Uterus (tissue), 4 donors: ENCODE results near the gene CRISPLD2. TPM values are rescaled to one million over a fixed set of nuclear protein-coding genes. Genes with fewer than 3 reads are reported as not detected.

Source experiments
- DNase-seq, 2 donors: peaks; one replicate each; pipeline ENCODE4 v3.0.0-alpha.2; 2019 to 2020
- H3K27ac ChIP-seq, 2 donors: fragments of 200-600 bp; sonication (generic); 1 replicate in 1 of 2; 2 replicates in 1 of 2; pipeline ENCODE4 v1.5.1; 2016 to 2018
- H3K27me3 ChIP-seq, 2 donors: fragments of 200-600 bp; sonication (generic); one replicate each; pipeline ENCODE4 v1.5.1; 2018 to 2019; ENCODE audit warnings: control low read depth in 1 of 2
- H3K36me3 ChIP-seq, 2 donors: fragments of 200-600 bp; sonication (generic); one replicate each; pipeline ENCODE4 v1.5.1; 2019; ENCODE audit warnings: control low read depth in 1 of 2
- H3K4me1 ChIP-seq, 2 donors: fragments of 200-600 bp; sonication (generic); one replicate each; pipeline ENCODE4 v1.5.1; 2018 to 2019; ENCODE audit warnings: control low read depth in 1 of 2
- H3K4me3 ChIP-seq, 2 donors: fragments of 200-600 bp; sonication (generic); 1 replicate in 1 of 2; 2 replicates in 1 of 2; pipeline ENCODE4 v1.5.1; 2018 to 2019; ENCODE audit warnings: mild to moderate bottlenecking in 1 of 2
- H3K9me3 ChIP-seq, 2 donors: fragments of 200-600 bp; sonication (generic); one replicate each; pipeline ENCODE4 v1.5.1; 2019; ENCODE audit warnings: control low read depth in 1 of 2
- POLR2A ChIP-seq, 2 donors: fragments of 450-650 bp; IDR thresholded peaks; one replicate each; pipeline ENCODE4 v1.6.1; 2016; ENCODE audit warnings: antibody characterized with exemption in 2 of 2, mild to moderate bottlenecking in 1 of 2, moderate library complexity in 1 of 2
- intact Hi-C: fragments of 100-400 bp; cut with DNase I; formaldehyde crosslinking; loops from one replicate; pipeline ENCODE4 v1.15.1; 2023; ENCODE audit warnings: low total_unique reads
- total RNA-seq, 4 donors: library from RNA; depleted of rRNA in 3 of 4; stranded (reverse); fragments of >200 nt in 3 of 4; gene quantifications; one replicate each; pipeline versions ENCODE4 v1.1.0 to v1.2.4, GENCODE V29; 2014 to 2023
- TF ChIP-seq, protein P1 (sequence below), 4 experiments: fragments of 200-600 bp in 2 of 4; fragments of 450-650 bp in 2 of 4; sonication (generic) in 2 of 4; IDR thresholded peaks; one replicate each; pipeline ENCODE4 v1.5.1; 2016 to 2019; ENCODE audit warnings: antibody characterized with exemption in 4 of 4, mild to moderate bottlenecking in 2 of 4, moderate library complexity in 1 of 4
- donor health status: DM: yes; HTN: yes; CAD: no.

CRISPLD2 gene
- total RNA-seq, 4 donors from 2014 or later = 108 to 441 (median 190) TPM

- no peak for DNase-seq
- no peaks in the 10 kb centered on the region for H3K36me3 ChIP-seq
- H3K27ac ChIP-seq = no peak overlapping the region
- no peaks in the 10 kb centered on the region for H3K27me3 ChIP-seq
- TF ChIP-seq, protein P1, sequence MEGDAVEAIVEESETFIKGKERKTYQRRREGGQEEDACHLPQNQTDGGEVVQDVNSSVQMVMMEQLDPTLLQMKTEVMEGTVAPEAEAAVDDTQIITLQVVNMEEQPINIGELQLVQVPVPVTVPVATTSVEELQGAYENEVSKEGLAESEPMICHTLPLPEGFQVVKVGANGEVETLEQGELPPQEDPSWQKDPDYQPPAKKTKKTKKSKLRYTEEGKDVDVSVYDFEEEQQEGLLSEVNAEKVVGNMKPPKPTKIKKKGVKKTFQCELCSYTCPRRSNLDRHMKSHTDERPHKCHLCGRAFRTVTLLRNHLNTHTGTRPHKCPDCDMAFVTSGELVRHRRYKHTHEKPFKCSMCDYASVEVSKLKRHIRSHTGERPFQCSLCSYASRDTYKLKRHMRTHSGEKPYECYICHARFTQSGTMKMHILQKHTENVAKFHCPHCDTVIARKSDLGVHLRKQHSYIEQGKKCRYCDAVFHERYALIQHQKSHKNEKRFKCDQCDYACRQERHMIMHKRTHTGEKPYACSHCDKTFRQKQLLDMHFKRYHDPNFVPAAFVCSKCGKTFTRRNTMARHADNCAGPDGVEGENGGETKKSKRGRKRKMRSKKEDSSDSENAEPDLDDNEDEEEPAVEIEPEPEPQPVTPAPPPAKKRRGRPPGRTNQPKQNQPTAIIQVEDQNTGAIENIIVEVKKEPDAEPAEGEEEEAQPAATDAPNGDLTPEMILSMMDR (IDR thresholded peaks at IDR 0.05) = no peak
- no peak for TF ChIP-seq POLR2A (IDR thresholded peaks at IDR 0.05)
- peaks cover 5 to 12% of the 10 kb centered on the region in 2 donors for H3K4me1 ChIP-seq
- no peaks in the 10 kb centered on the region for H3K9me3 ChIP-seq
- no peak overlapping the region for H3K4me3 ChIP-seq
- intact Hi-C loops = no loop called here
Measured at GRCh38 chr16:84955427-84955826, 135.6 kb downstream of the CRISPLD2 start.

GRCh38 chr16:84957192-84957591 lies 137.4 kb downstream of the CRISPLD2 start:
- DNase-seq = no peak
- Histone ChIP-seq H3K36me3 (no peaks in the 10 kb centered on the region), H3K27ac (no peak overlapping the region), H3K4me3 (no peak overlapping the region), H3K4me1 (peaks cover 5 to 12% of the 10 kb centered on the region in 2 donors), H3K9me3 (no peaks in the 10 kb centered on the region), H3K27me3 (no peaks in the 10 kb centered on the region)
- TF ChIP-seq, protein P1 (IDR thresholded peaks at IDR 0.05) = no peak
- intact Hi-C loops = no loop called here

GRCh38 chr16:84957792-84958191 lies 138.0 kb downstream of the CRISPLD2 start:
- intact Hi-C loops = no loop called here
- Histone ChIP-seq H3K27ac (no peak overlapping the region), H3K27me3 (no peaks in the 10 kb centered on the region), H3K36me3 (no peaks in the 10 kb centered on the region), H3K4me3 (no peak overlapping the region), H3K4me1 (peaks cover under 1 to 7% of the 10 kb centered on the region in 2 donors), H3K9me3 (no peaks in the 10 kb centered on the region)
- no peak for DNase-seq
- no peak for TF ChIP-seq POLR2A (IDR thresholded peaks at IDR 0.05)
- TF ChIP-seq, protein P1 (IDR thresholded peaks at IDR 0.05) = no peak

Other genes starting within 250 kb of the CRISPLD2 start
- gene COTL1, start 201.9 kb upstream of the CRISPLD2 start, total RNA-seq = 10 to 100 TPM; 19.1 to 66.9 (median 29.4) TPM
- 10 to 100 TPM; 38.2 to 70.7 (median 52.5) TPM for gene KLHL36, start 171.5 kb upstream of the CRISPLD2 start, total RNA-seq
- gene USP10, start 120.0 kb upstream of the CRISPLD2 start, total RNA-seq = 10 to 100 TPM; 12.6 to 83.3 (median 44.2) TPM
- 10 to 100 TPM; 16.5 to 50.2 (median 39.1) TPM for gene ZDHHC7, start 191.6 kb downstream of the CRISPLD2 start, total RNA-seq
- gene KIAA0513, start 207.8 kb downstream of the CRISPLD2 start, total RNA-seq = 10 to 100 TPM in 1 of 4 donors, 1 to 10 TPM in 3; 4.7 to 17.3 (median 9.4) TPM